Lower leg skin (tissue), 3 donors: Measurements from ENCODE around the gene NAT8L.

Source experiments
- CTCF ChIP-seq, 3 donors: fragments of 450-650 bp; IDR thresholded peaks; one replicate each; pipeline ENCODE4 v1.5.1; 2016; ENCODE audit warnings: antibody characterized with exemption in 3 of 3, mild to moderate bottlenecking in 3 of 3, moderate library complexity in 2 of 3
- POLR2A ChIP-seq, 2 donors: fragments of 450-650 bp; IDR thresholded peaks; one replicate each; pipeline ENCODE4 v1.6.1; 2016 to 2017; ENCODE audit warnings: antibody characterized with exemption in 2 of 2, mild to moderate bottlenecking in 1 of 2, moderate library complexity in 1 of 2

- no peak for TF ChIP-seq POLR2A (IDR thresholded peaks at IDR 0.05)
- no peak for TF ChIP-seq CTCF (IDR thresholded peaks at IDR 0.05)
These were observed 44.2 kb downstream of the NAT8L start for GRCh38 chr4:2103127-2103842.
